ENCODE data around the gene CERCAM.
A peak's percentile ranks its signal among the peaks of the same experiment; 100 is the strongest.
"Not testable (repeated sequence)": the region's sequence is repeated elsewhere in the genome, so short reads cannot be mapped to it uniquely, and the experiment has no call there.

The CERCAM gene

DNA sequence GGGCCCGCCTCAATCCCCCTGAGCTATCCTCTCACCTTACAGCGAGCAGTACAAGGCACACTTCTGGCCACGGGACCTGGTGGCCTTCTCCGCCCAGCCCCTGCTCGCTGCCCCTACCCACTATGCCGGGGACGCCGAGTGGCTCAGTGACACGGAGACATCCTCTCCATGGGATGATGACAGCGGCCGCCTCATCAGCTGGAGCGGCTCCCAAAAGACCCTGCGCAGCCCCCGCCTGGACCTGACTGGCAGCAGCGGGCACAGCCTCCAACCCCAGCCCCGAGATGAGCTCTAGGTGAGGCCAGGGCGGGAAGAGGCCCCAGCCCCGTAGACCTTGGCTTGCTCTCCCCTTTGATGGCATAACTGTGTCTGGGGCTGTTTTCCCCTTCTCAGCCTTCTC is 15.0 kb downstream of the CERCAM start:
- no peaks in the 10 kb centered on the region for H3K79me2 ChIP-seq
- H3K9me3 ChIP-seq (ENCODE audit: control insufficient read depth, low read length) = no peaks in the 10 kb centered on the region
- H3K36me3 ChIP-seq (ENCODE audit: control insufficient read depth, insufficient read depth, low read length) = no peaks in the 10 kb centered on the region
- H3K4me3 ChIP-seq (ENCODE audit: low read depth, low read length) = no peak overlapping the region
- no peak overlapping the region for H3K9ac ChIP-seq
- H2AFZ ChIP-seq = no peak overlapping the region
- TF ChIP-seq, protein P1, sequence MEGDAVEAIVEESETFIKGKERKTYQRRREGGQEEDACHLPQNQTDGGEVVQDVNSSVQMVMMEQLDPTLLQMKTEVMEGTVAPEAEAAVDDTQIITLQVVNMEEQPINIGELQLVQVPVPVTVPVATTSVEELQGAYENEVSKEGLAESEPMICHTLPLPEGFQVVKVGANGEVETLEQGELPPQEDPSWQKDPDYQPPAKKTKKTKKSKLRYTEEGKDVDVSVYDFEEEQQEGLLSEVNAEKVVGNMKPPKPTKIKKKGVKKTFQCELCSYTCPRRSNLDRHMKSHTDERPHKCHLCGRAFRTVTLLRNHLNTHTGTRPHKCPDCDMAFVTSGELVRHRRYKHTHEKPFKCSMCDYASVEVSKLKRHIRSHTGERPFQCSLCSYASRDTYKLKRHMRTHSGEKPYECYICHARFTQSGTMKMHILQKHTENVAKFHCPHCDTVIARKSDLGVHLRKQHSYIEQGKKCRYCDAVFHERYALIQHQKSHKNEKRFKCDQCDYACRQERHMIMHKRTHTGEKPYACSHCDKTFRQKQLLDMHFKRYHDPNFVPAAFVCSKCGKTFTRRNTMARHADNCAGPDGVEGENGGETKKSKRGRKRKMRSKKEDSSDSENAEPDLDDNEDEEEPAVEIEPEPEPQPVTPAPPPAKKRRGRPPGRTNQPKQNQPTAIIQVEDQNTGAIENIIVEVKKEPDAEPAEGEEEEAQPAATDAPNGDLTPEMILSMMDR (IDR thresholded peaks at IDR 0.05) = no peak
- H3K27ac ChIP-seq = no peak overlapping the region
- no peak overlapping the region for H3K4me2 ChIP-seq (ENCODE audit: low read length)
- H3K27me3 ChIP-seq (ENCODE audit: control insufficient read depth, insufficient read depth, low read length) = no peaks in the 10 kb centered on the region
- H3K4me1 ChIP-seq = no peaks in the 10 kb centered on the region

DNA sequence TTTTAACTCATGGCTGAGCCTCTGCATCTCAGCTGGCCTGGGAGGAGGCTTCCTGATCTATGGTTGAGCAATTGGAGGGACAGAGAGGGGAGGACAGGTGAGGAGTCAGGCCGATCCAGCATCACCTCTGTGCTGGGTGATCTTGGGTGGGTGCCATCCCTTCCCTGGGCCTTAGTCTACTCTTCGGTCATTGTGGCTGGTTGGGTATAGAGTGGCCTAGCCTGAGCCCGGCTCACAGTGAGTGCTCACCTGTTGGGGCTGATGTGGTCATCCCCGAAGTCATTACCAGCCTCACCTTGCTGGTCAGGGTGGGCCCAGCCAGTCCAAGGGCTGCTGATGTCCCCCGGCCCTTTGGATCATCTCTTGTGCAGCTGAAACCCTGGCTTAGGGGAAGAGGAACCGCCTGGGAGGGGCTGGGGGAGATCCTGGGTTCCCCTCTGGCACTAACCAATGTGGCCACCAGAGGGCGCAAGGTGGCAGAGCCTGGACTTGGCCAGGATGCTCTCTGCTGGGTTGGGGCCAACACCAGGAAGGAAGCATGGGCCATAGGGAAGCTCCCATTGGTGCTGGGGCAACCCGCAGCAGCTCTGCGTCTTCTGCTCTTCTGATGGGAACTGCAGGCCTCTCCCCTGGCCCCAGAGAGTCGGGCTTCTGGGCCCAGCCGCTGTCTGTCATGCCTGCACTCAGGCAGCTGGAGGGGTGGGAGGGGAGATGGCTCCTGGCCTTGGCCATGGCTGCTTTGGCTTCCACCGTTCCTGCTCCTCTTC is 17.9 kb downstream of the CERCAM start:
- H3K9me3 ChIP-seq (ENCODE audit: control insufficient read depth, low read length) = no peaks in the 10 kb centered on the region
- no peak overlapping the region for H3K27ac ChIP-seq
- TF ChIP-seq, protein P1 (IDR thresholded peaks at IDR 0.05) = peak; percentile 84

DNA sequence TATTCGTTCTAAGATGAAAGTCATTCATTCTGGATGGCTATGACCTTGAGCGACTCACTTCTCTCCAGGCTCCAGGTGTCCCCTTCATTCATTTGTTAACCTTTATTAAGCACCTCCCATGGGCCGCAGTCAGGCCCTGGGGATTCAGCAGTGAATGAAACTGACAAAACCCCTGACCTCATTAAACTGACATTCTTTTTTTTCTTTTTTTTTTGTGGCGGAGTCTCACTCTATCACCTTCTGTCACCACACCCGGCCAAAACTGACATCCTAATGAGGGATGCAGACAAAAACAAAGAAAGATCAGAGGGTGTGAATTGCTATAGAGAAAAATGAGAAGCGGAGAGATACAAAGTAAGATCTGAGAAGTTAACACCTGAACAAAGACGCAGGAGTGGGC is 18.6 kb downstream of the CERCAM start:
- TF ChIP-seq, protein P1 (IDR thresholded peaks at IDR 0.05) = no peak
- no peak overlapping the region for H2AFZ ChIP-seq
- H3K27me3 ChIP-seq (ENCODE audit: control insufficient read depth, insufficient read depth, low read length) = no peaks in the 10 kb centered on the region
- no peak overlapping the region for H3K4me2 ChIP-seq (ENCODE audit: low read length)
- no peak overlapping the region for H3K4me3 ChIP-seq (ENCODE audit: low read depth, low read length)
- no peaks in the 10 kb centered on the region for H3K36me3 ChIP-seq (ENCODE audit: control insufficient read depth, insufficient read depth, low read length)
- H3K4me1 ChIP-seq = no peaks in the 10 kb centered on the region
- no peaks in the 10 kb centered on the region for H3K9me3 ChIP-seq (ENCODE audit: control insufficient read depth, low read length)
- no peak overlapping the region for H3K27ac ChIP-seq
- H3K9ac ChIP-seq = no peak overlapping the region
- no peaks in the 10 kb centered on the region for H3K79me2 ChIP-seq

More for the DNA sequence above, 17.9 kb downstream of the CERCAM start:
- no peaks in the 10 kb centered on the region for H3K27me3 ChIP-seq (ENCODE audit: control insufficient read depth, insufficient read depth, low read length)
- no peaks in the 10 kb centered on the region for H3K79me2 ChIP-seq
- H3K4me2 ChIP-seq (ENCODE audit: low read length) = no peak overlapping the region
- H2AFZ ChIP-seq = no peak overlapping the region
- H3K9ac ChIP-seq = no peak overlapping the region
- H3K36me3 ChIP-seq (ENCODE audit: control insufficient read depth, insufficient read depth, low read length) = no peaks in the 10 kb centered on the region
- no peak overlapping the region for H3K4me3 ChIP-seq (ENCODE audit: low read depth, low read length)
- H3K4me1 ChIP-seq = no peaks in the 10 kb centered on the region

DNA sequence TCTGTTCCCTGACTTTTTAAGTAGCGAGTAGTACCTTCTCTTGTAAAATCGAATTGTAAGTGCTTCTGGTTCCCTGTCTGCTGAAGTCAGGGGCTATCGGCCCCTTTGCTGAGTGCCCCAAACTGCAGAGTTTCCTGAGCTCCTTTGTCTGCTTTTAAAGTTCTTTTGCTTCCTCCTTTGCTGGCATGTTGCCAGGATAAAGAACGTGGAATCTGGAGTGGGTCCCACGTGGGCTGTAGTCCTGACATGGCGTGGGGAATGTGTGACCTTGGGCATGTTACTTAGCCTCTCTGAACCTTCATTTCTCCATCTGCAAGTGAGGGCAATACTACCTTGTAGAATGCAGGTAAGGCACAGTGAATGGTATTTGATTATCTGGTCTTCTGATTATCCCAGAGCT is 21.5 kb downstream of the CERCAM start:
- TF ChIP-seq, protein P1 (IDR thresholded peaks at IDR 0.05) = no peak
- Histone ChIP-seq H3K4me2 (ENCODE audit: low read length) (no peak overlapping the region), H3K79me2 (no peaks in the 10 kb centered on the region), H3K27me3 (ENCODE audit: control insufficient read depth, insufficient read depth, low read length) (no peaks in the 10 kb centered on the region), H2AFZ (no peak overlapping the region), H3K9me3 (ENCODE audit: control insufficient read depth, low read length) (no peaks in the 10 kb centered on the region), H3K9ac (no peak overlapping the region), H3K4me3 (ENCODE audit: low read depth, low read length) (no peak overlapping the region), H3K36me3 (ENCODE audit: control insufficient read depth, insufficient read depth, low read length) (no peaks in the 10 kb centered on the region), H3K27ac (no peak overlapping the region), H3K4me1 (no peaks in the 10 kb centered on the region)

DNA sequence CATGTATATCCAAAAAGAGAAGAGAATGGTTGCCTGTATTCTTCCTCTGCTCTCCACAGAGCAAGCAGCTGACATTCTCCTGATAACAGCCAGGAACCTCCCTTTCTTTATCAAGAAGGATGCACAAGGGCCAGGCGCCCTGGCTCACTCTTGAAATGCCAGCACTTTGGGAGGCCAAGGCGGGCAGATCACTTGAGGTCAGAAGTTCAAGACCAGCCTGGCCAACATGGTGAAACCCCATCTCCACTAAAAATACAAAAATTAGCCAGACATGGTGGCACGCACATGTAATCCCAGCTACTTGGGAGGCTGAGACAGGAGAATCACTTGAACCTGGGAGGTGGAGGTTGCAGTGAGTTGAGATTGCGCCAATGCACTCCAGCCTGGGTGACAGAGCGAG is 25.8 kb downstream of the CERCAM start:
- not testable (repeated sequence) for H3K4me2 ChIP-seq (ENCODE audit: low read length); H3K9me3 ChIP-seq (ENCODE audit: control insufficient read depth, low read length); H3K27me3 ChIP-seq (ENCODE audit: control insufficient read depth, insufficient read depth, low read length); H3K36me3 ChIP-seq (ENCODE audit: control insufficient read depth, insufficient read depth, low read length); H3K4me3 ChIP-seq (ENCODE audit: low read depth, low read length); H3K4me1 ChIP-seq; H3K79me2 ChIP-seq; H3K27ac ChIP-seq; H2AFZ ChIP-seq; H3K9ac ChIP-seq
